PC-3 (cell line): ENCODE measurements around the gene ISG20L2.

Experiments
- CTCF ChIP-seq: fragments of 300-600 bp; sonication (generic); conservative IDR thresholded peaks from 2 replicates; pipeline ENCODE4 v1.5.1; 2017; ENCODE audit warnings: antibody characterized with exemption, low read depth, mild to moderate bottlenecking, low read length
- EZH2 ChIP-seq: fragments of 300-600 bp; sonication (generic); IDR thresholded peaks from one replicate; pipeline ENCODE4 v1.6.1; 2017; ENCODE audit warnings: antibody characterized with exemption, mild to moderate bottlenecking, low read length; ENCODE audit not compliant: unreplicated experiment
- EZH2phosphoT487 ChIP-seq: fragments of 300-600 bp; sonication (generic); IDR thresholded peaks from 2 replicates; pipeline ENCODE4 v1.6.1; 2018; ENCODE audit warnings: mild to moderate bottlenecking, antibody characterized with exemption, low read length, borderline replicate concordance

GRCh38 chr1:156703336-156703735, 25.2 kb downstream of the ISG20L2 start:
- TF ChIP-seq CTCF (no peak), EZH2phosphoT487 (no peak), EZH2 (no peak)
